ENCODE data around the gene GP9.

GP9 gene

GRCh38 chr3:129030611-129031010, 30.0 kb upstream of the GP9 start:
- no peak for DNase-seq

- DNase-seq = no peak
These were observed 28.9 kb upstream of the GP9 start for GRCh38 chr3:129031476-129032215.

- DNase-seq = no peak
These were observed 27.9 kb upstream of the GP9 start for GRCh38 chr3:129032716-129033115.

- no peak for DNase-seq
These were observed 27.4 kb upstream of the GP9 start for GRCh38 chr3:129033151-129033550.

GRCh38 chr3:129033633-129034321, 26.8 kb upstream of the GP9 start:
- no peak for DNase-seq

- no peak for DNase-seq
These were observed 25.9 kb upstream of the GP9 start for GRCh38 chr3:129034642-129035041.

- DNase-seq = no peak
These were observed 25.0 kb upstream of the GP9 start for GRCh38 chr3:129035360-129036221.

GRCh38 chr3:129036222-129037092, 24.1 kb upstream of the GP9 start:
- no peak for DNase-seq

GRCh38 chr3:129037093-129037419, 23.5 kb upstream of the GP9 start:
- no peak for DNase-seq

GRCh38 chr3:129038121-129038855, 22.3 kb upstream of the GP9 start:
- no peak for DNase-seq

GRCh38 chr3:129039271-129040038, 21.1 kb upstream of the GP9 start:
- no peak for DNase-seq

- DNase-seq = no peak
These were observed 20.6 kb upstream of the GP9 start for GRCh38 chr3:129040039-129040336.

GRCh38 chr3:129040579-129041300, 19.8 kb upstream of the GP9 start:
- no peak for DNase-seq

GRCh38 chr3:129045675-129046036, 14.9 kb upstream of the GP9 start:
- no peak for DNase-seq

GRCh38 chr3:129046037-129046731, 14.4 kb upstream of the GP9 start:
- no peak for DNase-seq

- no peak for DNase-seq
These were observed 13.6 kb upstream of the GP9 start for GRCh38 chr3:129046732-129047552.

GRCh38 chr3:129047553-129047839, 13.1 kb upstream of the GP9 start:
- no peak for DNase-seq

GRCh38 chr3:129050556-129051295, 9.9 kb upstream of the GP9 start:
- no peak for DNase-seq

- DNase-seq = no peak
These were observed 8.7 kb upstream of the GP9 start for GRCh38 chr3:129051871-129052340.
